Thyroid gland (tissue), 4 donors: ENCODE results near the gene ACOX2. TPM values are rescaled to one million over a fixed set of nuclear protein-coding genes. Genes with fewer than 3 reads are reported as not detected.

Source experiments
- DNase-seq, 2 donors: peaks; one replicate each; pipeline ENCODE4 v3.0.0-alpha.2; 2019
- H3K27ac ChIP-seq, 3 donors: fragments of 200-600 bp; sonication (generic); 1 replicate in 2 of 3; 2 replicates in 1 of 3; pipeline ENCODE4 v1.5.1; 2016 to 2019; ENCODE audit warnings: mild to moderate bottlenecking in 1 of 3, moderate library complexity in 1 of 3
- H3K27me3 ChIP-seq: fragments of 200-600 bp; sonication (generic); one replicate; pipeline ENCODE4 v1.5.1; 2019
- H3K36me3 ChIP-seq, 2 donors: fragments of 200-600 bp; sonication (generic); one replicate each; pipeline ENCODE4 v1.5.1; 2016 to 2019
- H3K4me1 ChIP-seq, 2 donors: fragments of 200-600 bp; sonication (generic); one replicate each; pipeline ENCODE4 v1.5.1; 2017 to 2019
- H3K4me3 ChIP-seq, 3 donors: fragments of 200-600 bp; sonication (generic); replicated peaks in 1 of 3; 1 replicate in 2 of 3; 2 replicates in 1 of 3; pipeline ENCODE4 v1.5.1; 2016; ENCODE audit warnings: mild to moderate bottlenecking in 1 of 3
- H3K9me3 ChIP-seq: fragments of 200-600 bp; sonication (generic); one replicate; pipeline ENCODE4 v1.5.1; 2017
- CTCF ChIP-seq, 6 experiments: fragments of 200-600 bp in 3 of 6; fragments of 450-650 bp in 3 of 6; sonication (generic) in 3 of 6; IDR thresholded peaks; one replicate each; pipeline ENCODE4 v1.5.1; 2016 to 2019; ENCODE audit warnings: antibody characterized with exemption in 6 of 6, mild to moderate bottlenecking in 2 of 6, inconsistent platforms in 1 of 6, moderate library complexity in 1 of 6
- POLR2A ChIP-seq, 2 donors: fragments of 450-650 bp; IDR thresholded peaks; one replicate each; pipeline ENCODE4 v1.6.1; 2017; ENCODE audit warnings: antibody characterized with exemption in 2 of 2, mild to moderate bottlenecking in 2 of 2, moderate library complexity in 1 of 2
- WGBS, 2 donors: methylation state at CpG; one replicate each; pipeline ENCODE4 v1.1.5; 2017; 5-methylcytosine and 5-hydroxymethylcytosine counted together
- intact Hi-C: fragments of 100-400 bp; cut with DNase I; formaldehyde crosslinking; loops from one replicate; pipeline ENCODE4 v1.15.1; 2023
- total RNA-seq, 4 donors: library from RNA; depleted of rRNA; stranded (reverse); fragments of >200 nt; gene quantifications; one replicate each; pipeline ENCODE4 v1.2.3, GENCODE V29; 2016

ACOX2 gene
- total RNA-seq, 4 donors from 2014 or later: 17.8 to 62.2 (median 37.4) TPM

DNA sequence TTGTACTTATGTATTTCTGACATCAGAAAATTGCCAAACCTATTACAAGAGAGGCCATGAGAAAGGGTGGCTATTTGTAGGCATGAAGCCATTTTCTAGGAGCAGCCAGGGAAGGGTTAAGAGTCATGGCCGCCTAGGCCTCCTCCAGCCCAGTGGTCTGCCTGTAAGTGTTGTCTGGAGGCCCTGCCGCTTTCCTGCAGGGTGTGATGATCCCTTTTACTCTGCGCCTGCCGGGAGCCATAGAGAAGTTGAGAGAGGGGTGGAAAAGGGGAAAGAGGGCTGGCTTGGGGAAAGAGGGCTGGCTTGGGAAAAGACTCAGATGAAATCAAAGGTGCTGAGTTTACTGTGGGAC lies 74.2 kb downstream of the ACOX2 start:
- no peak for DNase-seq
- intact Hi-C loops: no loop called here
- TF ChIP-seq CTCF (IDR thresholded peaks at IDR 0.05): no peak
- TF ChIP-seq POLR2A (IDR thresholded peaks at IDR 0.05): no peak
- WGBS, 2 donors: 62 to 73% methylated on average over 4 of the region's 4 CpGs
- no peaks in the 10 kb centered on the region for H3K36me3 ChIP-seq
- H3K27ac ChIP-seq: no peak overlapping the region
- H3K4me3 ChIP-seq: no peak overlapping the region
- H3K9me3 ChIP-seq: no peaks in the 10 kb centered on the region
- no peaks in the 10 kb centered on the region for H3K27me3 ChIP-seq
- peaks cover 6 to 8% of the 10 kb centered on the region in 2 donors for H3K4me1 ChIP-seq

DNA sequence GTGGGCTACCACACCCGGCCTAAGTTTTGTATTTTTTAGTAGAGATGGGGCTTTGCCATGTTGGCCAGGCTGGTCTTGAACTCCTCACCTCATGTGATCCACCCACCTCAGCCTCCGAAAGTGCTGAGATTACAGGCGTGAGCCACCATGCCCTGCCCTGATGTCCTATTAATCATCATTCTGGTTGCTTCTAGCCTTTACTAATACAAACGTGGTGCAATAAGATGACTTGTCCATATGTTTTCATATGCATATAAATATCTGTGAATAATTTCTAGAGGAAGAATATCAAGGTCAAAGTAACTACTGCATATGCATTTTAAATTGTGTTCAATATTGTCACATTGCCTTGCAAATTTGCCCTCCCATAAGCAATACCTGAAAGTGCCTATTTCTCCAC lies 77.8 kb downstream of the ACOX2 start:
- Histone ChIP-seq H3K9me3 (no peaks in the 10 kb centered on the region), H3K27me3 (no peaks in the 10 kb centered on the region), H3K36me3 (no peaks in the 10 kb centered on the region), H3K4me3 (no peak overlapping the region), H3K27ac (no peak overlapping the region), H3K4me1 (peaks cover 6 to 8% of the 10 kb centered on the region in 2 donors)
- WGBS, 2 donors: 89 to 91% methylated on average over 4 of the region's 4 CpGs
- DNase-seq: no peak
- no peak for TF ChIP-seq CTCF (IDR thresholded peaks at IDR 0.05)
- no peak for TF ChIP-seq POLR2A (IDR thresholded peaks at IDR 0.05)
- intact Hi-C loops: no loop called here

Other genes with a start within 250 kb of the ACOX2 start
- gene RPP14, start 230.9 kb downstream of the ACOX2 start, total RNA-seq: 10 to 100 TPM; 13.4 to 19.9 (median 15.7) TPM
- gene HTD2, start 230.7 kb downstream of the ACOX2 start, total RNA-seq: 10 to 100 TPM in 3 of 4 donors, 1 to 10 TPM in 1; 8.4 to 19.8 (median 18.6) TPM
- 100 to 1,000 TPM in 3 of 4 donors, 10 to 100 TPM in 1; 98.6 to 139 (median 123) TPM for gene PXK, start 204.3 kb downstream of the ACOX2 start, total RNA-seq
- 100 to 1,000 TPM in 1 of 4 donors, 10 to 100 TPM in 3; 51.5 to 139 (median 77.0) TPM for gene PDHB, start 103.4 kb downstream of the ACOX2 start, total RNA-seq
- gene KCTD6, start 45.1 kb downstream of the ACOX2 start, total RNA-seq: 10 to 100 TPM; 16.6 to 33.6 (median 21.3) TPM
- 100 to 1,000 TPM in 1 of 4 donors, 10 to 100 TPM in 3; 62.3 to 137 (median 83.3) TPM for gene FAM107A, start 40.2 kb upstream of the ACOX2 start, total RNA-seq
- under 1 TPM in 1 of 4 donors, not detected in 3; 0.67 TPM for gene FAM3D, start 129.6 kb upstream of the ACOX2 start, total RNA-seq